Measurements from ENCODE around the gene EPB41L4A.

The EPB41L4A gene

DNA sequence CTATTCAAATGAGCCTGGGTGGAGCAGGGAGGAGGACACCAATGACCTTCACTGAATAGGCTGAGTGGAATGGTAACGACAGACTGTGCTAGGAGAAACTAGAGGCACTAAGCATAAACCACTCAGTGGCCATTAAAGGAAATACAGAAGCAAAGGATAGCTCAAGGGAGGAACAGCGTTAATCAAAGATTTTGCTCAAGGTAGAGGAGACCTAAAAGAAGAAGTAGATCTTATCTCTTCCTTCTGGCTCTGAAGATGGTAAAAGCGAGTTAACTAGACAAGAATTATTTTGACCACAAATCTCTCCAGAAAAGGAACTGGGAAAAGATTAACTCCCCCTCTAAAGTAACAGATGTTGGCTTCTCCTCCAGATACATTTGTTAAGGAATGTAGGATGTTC, 299.6 kb downstream of the EPB41L4A start (continued):
- TF ChIP-seq BCL6B (tag by site-specific recombination; IDR thresholded peaks at IDR 0.05), result no peak
- no peak for TF ChIP-seq ZNF48 (tag by site-specific recombination; IDR thresholded peaks at IDR 0.05)
- no peak for TF ChIP-seq PRDM4 (tag by site-specific recombination; IDR thresholded peaks at IDR 0.05)
- TF ChIP-seq ZNF518A (tag by site-specific recombination; conservative IDR thresholded peaks at IDR 0.05; ENCODE audit: low read depth), result no peak
- no peak for TF ChIP-seq ZNF398 (tag by site-specific recombination; IDR thresholded peaks at IDR 0.05)
- TF ChIP-seq ZNF175 (tag by site-specific recombination; IDR thresholded peaks at IDR 0.05), result no peak
- no peak for TF ChIP-seq ZNF501 (tag by site-specific recombination; IDR thresholded peaks at IDR 0.05)
- TF ChIP-seq ZNF529 (tag by site-specific recombination; IDR thresholded peaks at IDR 0.05; ENCODE audit: insufficient replicate concordance), result no peak
- no peak for TF ChIP-seq ZNF561 (tag by site-specific recombination; IDR thresholded peaks at IDR 0.05; ENCODE audit: borderline replicate concordance)
- TF ChIP-seq ZNF140 (tag by site-specific recombination; IDR thresholded peaks at IDR 0.05), result no peak
- TF ChIP-seq ZNF423 (tag by site-specific recombination; IDR thresholded peaks at IDR 0.05), result no peak
- TF ChIP-seq ZNF404 (tag by site-specific recombination; IDR thresholded peaks at IDR 0.05), result no peak
- no peak for TF ChIP-seq ZNF354C (tag by site-specific recombination; IDR thresholded peaks at IDR 0.05; ENCODE audit: borderline replicate concordance, low read depth)

GRCh38 chr5:112117551-112117950, 301.5 kb downstream of the EPB41L4A start:
- Histone ChIP-seq H3K36me3 (ENCODE audit: control insufficient read depth in 2 of 2, insufficient read depth in 1 of 2, low read length in 2 of 2) (no peaks in the 10 kb centered on the region), H3K9me3 (ENCODE audit: control insufficient read depth, insufficient read depth, low read depth, low read length) (no peaks in the 10 kb centered on the region; the same call in 1 of the 2 replicates), H3K4me1 (ENCODE audit: control insufficient read depth, insufficient read depth, low read length) (no peaks in the 10 kb centered on the region), H3K27ac (ENCODE audit: extremely low read depth, low read depth, low read length) (no peak overlapping the region), H3K4me3 (ENCODE audit: low read depth, low read length) (no peak overlapping the region)
- POLR2A ChIA-PET, result no interaction called here
- CTCF ChIA-PET, result interaction anchor here (0.5 kb wide), 1 partner anchor 8 kb away, joined by 3 read pairs; no protein-coding TSS in a partner anchor
- TF ChIP-seq ZNF701 (tag by site-specific recombination; IDR thresholded peaks at IDR 0.05) (no peak), ZBTB44 (tag by site-specific recombination; IDR thresholded peaks at IDR 0.05) (no peak)

Measured in HEK293 (cell line).